PC-9 (cell line): ENCODE measurements around the gene KIFAP3. TPM values are rescaled to one million over a fixed set of nuclear protein-coding genes. Genes with fewer than 3 reads are reported as not detected.
"Not testable (repeated sequence)": the region's sequence is repeated elsewhere in the genome, so short reads cannot be mapped to it uniquely, and the experiment has no call there.

ENCODE experiments used
- BruUV-seq: library from RNA; stranded (reverse); fragments of 400-500 nt; replicated peaks from 2 replicates; lab custom pipeline; 2021; lab: Mats Ljungman, UMichigan
- CTCF ChIA-PET: fragments of 300-600 bp; sonication (Branson Sonifier 250); formaldehyde crosslinking; loops from one replicate; lab custom pipeline; 2022; ENCODE audit warnings: antibody characterized with exemption; lab: Charles Lee
- POLR2A ChIA-PET: fragments of 300-600 bp; sonication (Branson Sonifier 250); formaldehyde crosslinking; loops from one replicate; lab custom pipeline; 2022; ENCODE audit warnings: antibody characterized with exemption; ENCODE audit not compliant: unreplicated experiment; lab: Charles Lee
- DNase-seq, 2 experiments: peaks; one replicate each; pipeline versions ENCODE4 v3.0.0 to v3.0.0-alpha.2; 2015 to 2022; ENCODE audit warnings: mixed read lengths in 1 of 2
- H2AFZ ChIP-seq: fragments of 200-600 bp; sonication (generic); 2 replicates; pipeline ENCODE4 v1.8.1; 2017; ENCODE audit warnings: antibody characterized with exemption
- H3F3A ChIP-seq: fragments of 200-600 bp; sonication (generic); 2 replicates; pipeline ENCODE4 v1.8.1; 2017; ENCODE audit warnings: antibody characterized with exemption, mild to moderate bottlenecking, low read depth; ENCODE audit not compliant: insufficient read depth
- H3K27ac ChIP-seq: fragments of 200-600 bp; sonication (generic); 2 replicates; pipeline ENCODE4 v1.6.1; 2016; ENCODE audit warnings: mixed run types
- H3K27me3 ChIP-seq: fragments of 200-600 bp; sonication (generic); 2 replicates; pipeline ENCODE4 v1.6.1; 2016; ENCODE audit warnings: low read depth, mixed run types; ENCODE audit not compliant: insufficient read depth
- H3K36me3 ChIP-seq: fragments of 200-600 bp; sonication (generic); 2 replicates; pipeline ENCODE4 v1.6.1; 2016; ENCODE audit warnings: low read depth, mixed run types
- H3K4me1 ChIP-seq: fragments of 200-600 bp; sonication (generic); replicated peaks from 2 replicates; pipeline ENCODE4 v1.6.1; 2016; ENCODE audit warnings: mixed run types; ENCODE audit not compliant: insufficient read depth
- H3K4me2 ChIP-seq: fragments of 200-600 bp; sonication (generic); 2 replicates; pipeline ENCODE4 v1.6.1; 2017; ENCODE audit warnings: mixed run types
- H3K4me3 ChIP-seq: fragments of 200-600 bp; sonication (generic); 2 replicates; pipeline ENCODE4 v1.6.1; 2016; ENCODE audit warnings: mixed run types
- H3K79me2 ChIP-seq: fragments of 200-600 bp; sonication (generic); 2 replicates; pipeline ENCODE4 v1.6.1; 2017; ENCODE audit warnings: low read depth, mixed run types
- H3K9me2 ChIP-seq: fragments of 200-600 bp; sonication (generic); 2 replicates; pipeline ENCODE4 v1.8.1; 2017; ENCODE audit warnings: mild to moderate bottlenecking; ENCODE audit not compliant: insufficient read depth
- H3K9me3 ChIP-seq: fragments of 200-600 bp; sonication (generic); 2 replicates; pipeline ENCODE4 v1.8.1; 2016; ENCODE audit warnings: low read depth; ENCODE audit not compliant: insufficient read depth
- H4K20me1 ChIP-seq: fragments of 200-600 bp; sonication (generic); 2 replicates; pipeline ENCODE4 v1.8.1; 2017; ENCODE audit not compliant: insufficient read depth
- CTCF ChIP-seq: fragments of 200-600 bp; sonication (generic); conservative IDR thresholded peaks from 2 replicates; pipeline ENCODE4 v1.6.1; 2017; ENCODE audit warnings: mixed run types, antibody characterized with exemption, mild to moderate bottlenecking, moderate library complexity
- EZH2 ChIP-seq: fragments of 200-600 bp; sonication (generic); IDR thresholded peaks from 2 replicates; pipeline ENCODE4 v1.8.0; 2017; ENCODE audit warnings: antibody characterized with exemption, low read depth
- intact Hi-C: fragments of 100-400 bp; cut with micrococcal nuclease; formaldehyde crosslinking; loops from one replicate; pipeline ENCODE4 v1.10.0; 2022; ENCODE audit not compliant: unreplicated experiment
- total RNA-seq: library from RNA; stranded (reverse); gene quantifications from 2 replicates; pipeline ENCODE4 v1.2.3, GENCODE V29; 2021

The KIFAP3 gene
- total RNA-seq, 1 experiment from 2014 or later: 9.7 TPM

GRCh38 chr1:170063109-170063826 is 11.2 kb downstream of the KIFAP3 start:
- Histone ChIP-seq H3K79me2 (no peaks in the 10 kb centered on the region), H3K9me3 (peaks cover 14% of the 10 kb centered on the region; the same call in 1 of the 2 replicates), H3F3A (peaks cover 23% of the 10 kb centered on the region; the same call in 1 of the 2 replicates), H2AFZ (0 out of 2 replicates have a peak overlapping the region, but pooled peaks have one; percentile 57), H3K4me1 (peaks cover 23% of the 10 kb centered on the region), H3K36me3 (no peaks in the 10 kb centered on the region), H3K4me2 (peak overlapping the region; percentile 66), H3K27ac (peak overlapping the region; percentile 74), H4K20me1 (no peaks in the 10 kb centered on the region), H3K27me3 (no peaks in the 10 kb centered on the region), H3K4me3 (peak overlapping the region; percentile 37; the same call in 1 of the 2 replicates), H3K9me2 (no peaks in the 10 kb centered on the region)
- ChIA-PET POLR2A (no interaction called here), CTCF (interaction anchor here (0.6 kb wide), 1 partner anchor 11 kb away, joined by 3 read pairs; no protein-coding TSS in a partner anchor)
- no TSS peak for BruUV-seq
- intact Hi-C loops: no loop called here
- TF ChIP-seq CTCF: no peak
- TF ChIP-seq EZH2: no peak
- peak; percentile 38 to 72 for DNase-seq

- H3K4me2 ChIP-seq, H3K79me2 ChIP-seq, H3K27ac ChIP-seq, H4K20me1 ChIP-seq, H3K9me2 ChIP-seq, BruUV-seq, H3K27me3 ChIP-seq, H2AFZ ChIP-seq, POLR2A ChIA-PET, H3K36me3 ChIP-seq, H3K4me3 ChIP-seq, intact Hi-C loops, DNase-seq, CTCF ChIA-PET: not testable (repeated sequence)
- Histone ChIP-seq H3F3A (peaks cover 23% of the 10 kb centered on the region; the same call in 1 of the 2 replicates), H3K9me3 (peaks cover 14% of the 10 kb centered on the region; the same call in 1 of the 2 replicates), H3K4me1 (peaks cover 23% of the 10 kb centered on the region)
Observed at GRCh38 chr1:170061676-170062075, 12.8 kb downstream of the KIFAP3 start.

- H2AFZ ChIP-seq, H3K36me3 ChIP-seq, H3K4me3 ChIP-seq, H3K4me2 ChIP-seq, H3K79me2 ChIP-seq, BruUV-seq, H3K9me2 ChIP-seq, H3K27ac ChIP-seq, H4K20me1 ChIP-seq, H3K27me3 ChIP-seq, DNase-seq, POLR2A ChIA-PET, CTCF ChIA-PET, intact Hi-C loops: not testable (repeated sequence)
- Histone ChIP-seq H3K4me1 (peaks cover 23% of the 10 kb centered on the region), H3K9me3 (peaks cover 13% of the 10 kb centered on the region; the same call in 1 of the 2 replicates), H3F3A (peaks cover 23% of the 10 kb centered on the region; the same call in 1 of the 2 replicates)
Observed at GRCh38 chr1:170060015-170060520, 14.4 kb downstream of the KIFAP3 start.

GRCh38 chr1:170049176-170049800 is 25.2 kb downstream of the KIFAP3 start:
- TF ChIP-seq CTCF: no peak
- no peak for TF ChIP-seq EZH2
- Histone ChIP-seq H3K79me2 (no peaks in the 10 kb centered on the region), H3K4me2 (no peak overlapping the region), H4K20me1 (no peaks in the 10 kb centered on the region), H3F3A (no peaks in the 10 kb centered on the region), H3K4me3 (no peak overlapping the region), H3K9me2 (no peaks in the 10 kb centered on the region), H3K36me3 (no peaks in the 10 kb centered on the region), H3K27me3 (no peaks in the 10 kb centered on the region), H3K9me3 (no peaks in the 10 kb centered on the region), H3K4me1 (no peaks in the 10 kb centered on the region), H3K27ac (no peak overlapping the region), H2AFZ (no peak overlapping the region)
- DNase-seq: no peak
- ChIA-PET POLR2A (no interaction called here), CTCF (no interaction called here)
- intact Hi-C loops: no loop called here
- BruUV-seq: no TSS peak
